OCI-LY3 (cell line): Measurements from ENCODE around the gene POLR1C.
A peak's percentile ranks its signal among the peaks of the same experiment; 100 is the strongest.

Experiments
- H2AFZ ChIP-seq: fragments of 200-600, 300-600 bp; shearing (Covaris generic); 2 replicates; pipeline ENCODE4 v1.6.0; 2014; ENCODE audit warnings: antibody characterized with exemption, low read depth, low read length
- H3K27ac ChIP-seq: fragments of 200-600, 300-600 bp; sonication (generic); 2 replicates; pipeline ENCODE4 v1.5.1; 2014; ENCODE audit warnings: mild to moderate bottlenecking, low read length, moderate library complexity, mixed read lengths
- H3K27me3 ChIP-seq: fragments of 200-600, 300-600 bp; sonication (generic); 2 replicates; pipeline ENCODE4 v1.6.1; 2014; ENCODE audit warnings: low read depth, low read length, mixed read lengths
- H3K36me3 ChIP-seq: fragments of 200-600, 300-600 bp; sonication (generic); replicated peaks from 2 replicates; pipeline ENCODE3; 2014; ENCODE audit warnings: low read depth, low read length, mixed read lengths
- H3K4me1 ChIP-seq: fragments of 300-600, 200-600 bp; sonication (generic); 2 replicates; pipeline ENCODE4 v1.6.1; 2014; ENCODE audit warnings: low read length, mixed read lengths
- H3K4me2 ChIP-seq: fragments of 200-600, 300-600 bp; sonication (generic); 2 replicates; pipeline ENCODE4 v1.6.1; 2014; ENCODE audit warnings: low read length, mixed read lengths
- H3K4me3 ChIP-seq: fragments of 300-600, 200-600 bp; sonication (generic); 2 replicates; pipeline ENCODE4 v1.5.1; 2014; ENCODE audit warnings: antibody characterized with exemption, mild to moderate bottlenecking, low read length, moderate library complexity
- H3K79me2 ChIP-seq: fragments of 300-600, 200-600 bp; shearing (Covaris generic); 2 replicates; pipeline ENCODE4 v1.6.1; 2014; ENCODE audit warnings: mild to moderate bottlenecking, low read length, mixed read lengths
- H3K9ac ChIP-seq: fragments of 300-600, 200-600 bp; shearing (Covaris generic); 2 replicates; pipeline ENCODE4 v1.6.0; 2014; ENCODE audit warnings: mild to moderate bottlenecking, low read length, moderate library complexity
- H3K9me3 ChIP-seq: fragments of 200-600, 300-600 bp; shearing (Covaris generic); 2 replicates; pipeline ENCODE4 v1.6.1; 2014; ENCODE audit warnings: low read length, mixed read lengths; ENCODE audit not compliant: insufficient read depth
- H4K20me1 ChIP-seq: fragments of 200-600, 300-600 bp; sonication (generic); 2 replicates; pipeline ENCODE4 v1.6.1; 2016; ENCODE audit warnings: low read length, mixed read lengths; ENCODE audit not compliant: insufficient read depth
- CTCF ChIP-seq: fragments of 200-600, 300-600 bp; sonication (generic); IDR thresholded peaks from 2 replicates; pipeline ENCODE4 v1.5.1; 2014; ENCODE audit warnings: antibody characterized with exemption, low read length, low read depth
- EZH2phosphoT487 ChIP-seq: fragments of 200-600 bp; shearing (Covaris generic); IDR thresholded peaks from 2 replicates; pipeline ENCODE4 v1.6.1; 2018; ENCODE audit warnings: antibody characterized with exemption, mixed run types, low read depth

Gene POLR1C

GRCh38 chr6:43508481-43509141, 8.3 kb upstream of the POLR1C start:
- peaks cover 13% of the 10 kb centered on the region; the same call in 1 of the 2 replicates for H3K4me1 ChIP-seq
- H3K9me3 ChIP-seq, result no peaks in the 10 kb centered on the region
- no peak overlapping the region for H3K4me3 ChIP-seq
- H3K79me2 ChIP-seq, result no peaks in the 10 kb centered on the region
- H3K9ac ChIP-seq, result no peak overlapping the region
- H2AFZ ChIP-seq, result no peak overlapping the region
- H3K27me3 ChIP-seq, result peaks cover 7% of the 10 kb centered on the region
- peaks cover 29% of the 10 kb centered on the region for H3K36me3 ChIP-seq
- peak overlapping the region; percentile 95; the same call in 1 of the 2 replicates for H3K4me2 ChIP-seq
- TF ChIP-seq EZH2phosphoT487 (no peak), CTCF (no peak)
- H3K27ac ChIP-seq, result no peak overlapping the region
- no peaks in the 10 kb centered on the region for H4K20me1 ChIP-seq

- TF ChIP-seq CTCF, result no peak
- Histone ChIP-seq H3K27ac (no peak overlapping the region), H3K4me3 (peak overlapping the region; percentile 79), H3K27me3 (peaks cover 7% of the 10 kb centered on the region), H3K9ac (peak overlapping the region; percentile 29), H3K36me3 (peaks cover 27% of the 10 kb centered on the region), H3K9me3 (no peaks in the 10 kb centered on the region), H3K4me2 (peak overlapping the region; percentile 95), H4K20me1 (no peaks in the 10 kb centered on the region), H3K79me2 (peaks cover 2% of the 10 kb centered on the region), H3K4me1 (peaks cover 13% of the 10 kb centered on the region; the same call in 1 of the 2 replicates), H2AFZ (peak overlapping the region; percentile 29; the same call in 1 of the 2 replicates)
These were observed 7.5 kb upstream of the POLR1C start for GRCh38 chr6:43509142-43509983.

- H3K4me3 ChIP-seq, result peak within 1 kb of the TSS; percentile 79
- TF ChIP-seq EZH2phosphoT487 (no peak), CTCF (no peak)
- H3K4me1 ChIP-seq, result peaks cover 16% of the 10 kb centered on the region; the same call in 1 of the 2 replicates
- peaks cover 7% of the 10 kb centered on the region for H3K27me3 ChIP-seq
- H3K27ac ChIP-seq, result no peak within 1 kb of the TSS
- peaks cover 7% of the 10 kb centered on the region for H3K79me2 ChIP-seq
- H3K9ac ChIP-seq, result peak within 1 kb of the TSS; percentile 60
- H2AFZ ChIP-seq, result peak within 1 kb of the TSS; percentile 29; the same call in 1 of the 2 replicates
- peak within 1 kb of the TSS; percentile 95 for H3K4me2 ChIP-seq
- H4K20me1 ChIP-seq, result no peaks in the 10 kb centered on the region
- H3K36me3 ChIP-seq, result peaks cover 28% of the 10 kb centered on the region
- H3K9me3 ChIP-seq, result no peaks in the 10 kb centered on the region
These were observed 6.7 kb upstream of the POLR1C start, which contains the start of gene LRRC73 for GRCh38 chr6:43509984-43510826. Gene LRRC73 (minus strand): TSS chr6:43510346. CDS start chr6:43509785, 561 bp downstream.
